Panc1 (cell line): ENCODE results near the gene PCDHB9. TPM values are rescaled to one million over a fixed set of nuclear protein-coding genes. Genes with fewer than 3 reads are reported as not detected.
"Not testable (repeated sequence)": the region's sequence is repeated elsewhere in the genome, so short reads cannot be mapped to it uniquely, and the experiment has no call there.

Experiments
- ATAC-seq: fragments of 200-7000 bp; cut with Tn5 transposase; 2 replicates; pipeline ENCODE4 v1.9.1; 2020; ENCODE audit warnings: mild to moderate bottlenecking, moderate library complexity
- BruUV-seq: library from RNA; stranded (reverse); fragments of 400-500 nt; replicated peaks from 2 replicates; lab custom pipeline; 2021; lab: Mats Ljungman, UMichigan
- CTCF ChIA-PET: fragments of 300-600 bp; sonication (Branson Sonifier 250); formaldehyde crosslinking; loops from one replicate; lab custom pipeline; 2022; ENCODE audit warnings: antibody characterized with exemption; lab: Charles Lee
- POLR2A ChIA-PET: fragments of 300-600 bp; sonication (Branson Sonifier 250); formaldehyde crosslinking; loops from one replicate; lab custom pipeline; 2022; ENCODE audit warnings: antibody characterized with exemption; lab: Charles Lee
- DNase-seq: peaks from one replicate; pipeline ENCODE4 v3.0.0-alpha.2; 2010; ENCODE audit warnings: low read depth, low spot score
- H3K27ac ChIP-seq: 2 replicates; pipeline ENCODE4 v1.5.1; 2011; ENCODE audit warnings: mild to moderate bottlenecking, low read length, inconsistent platforms
- H3K27me3 ChIP-seq: fragments of 200-500 bp; sonication (Bioruptor generic); 2 replicates; pipeline ENCODE4 v1.6.0; 2014; ENCODE audit warnings: low read length, inconsistent platforms; ENCODE audit not compliant: control insufficient read depth, insufficient read depth
- H3K36me3 ChIP-seq: fragments of 200-500 bp; sonication (Bioruptor generic); 2 replicates; pipeline ENCODE4 v1.5.1; 2014; ENCODE audit warnings: inconsistent platforms, mild to moderate bottlenecking, low read length, moderate library complexity; ENCODE audit not compliant: control insufficient read depth, insufficient read depth
- H3K4me1 ChIP-seq: 2 replicates; pipeline ENCODE4 v1.5.1; 2011; ENCODE audit warnings: inconsistent platforms, mild to moderate bottlenecking, low read length, moderate library complexity; ENCODE audit not compliant: control insufficient read depth, insufficient read depth
- H3K4me3 ChIP-seq, 2 experiments: 2 replicates each; pipeline ENCODE4 v1.5.1; 2011 to 2012; ENCODE audit warnings: low read depth in 2 of 2, low read length in 2 of 2, mild to moderate bottlenecking in 2 of 2, inconsistent platforms in 1 of 2, moderate library complexity in 1 of 2
- H3K9me3 ChIP-seq: fragments of 200-500 bp; sonication (Bioruptor generic); 2 replicates; pipeline ENCODE4 v1.5.1; 2014; ENCODE audit warnings: low read depth, mild to moderate bottlenecking, inconsistent platforms, low read length, moderate library complexity; ENCODE audit not compliant: control insufficient read depth, insufficient read depth
- CTCF ChIP-seq: fragments of 450-650 bp; IDR thresholded peaks from 2 replicates; pipeline ENCODE4 v1.5.1; 2017; ENCODE audit warnings: mild to moderate bottlenecking
- SIN3A ChIP-seq: IDR thresholded peaks from 2 replicates; pipeline ENCODE4 v1.6.1; 2012; ENCODE audit warnings: low read depth, mild to moderate bottlenecking, low read length, moderate library complexity, borderline replicate concordance; ENCODE audit not compliant: insufficient read depth
- in situ Hi-C: cut with HindIII; loops from 2 replicates; pipeline ENCODE4 v1.10.0; 2016; ENCODE audit warnings: low sequenced_read_pairs, low pct_unique_long_range_greater_than_20kb
- intact Hi-C: fragments of 100-400 bp; cut with micrococcal nuclease; formaldehyde crosslinking; loops from one replicate; pipeline ENCODE4 v1.10.0; 2022; ENCODE audit not compliant: unreplicated experiment
- total RNA-seq: library from RNA; stranded (reverse); gene quantifications from one replicate; pipeline ENCODE4 v1.2.1, GENCODE V29; 2021; ENCODE audit not compliant: unreplicated experiment

Gene PCDHB9
- total RNA-seq, 1 experiment from 2014 or later = 1.8 TPM

- in situ Hi-C loops = not testable (repeated sequence)
These were observed 49.0 kb downstream of the PCDHB9 start for GRCh38 chr5:141235922-141236321.

GRCh38 chr5:141236516-141237313, 49.8 kb downstream of the PCDHB9 start:
- Histone ChIP-seq H3K27me3 (no peaks in the 10 kb centered on the region), H3K36me3 (no peaks in the 10 kb centered on the region), H3K4me3 (no peak overlapping the region), H3K9me3 (peaks cover 66% of the 10 kb centered on the region), H3K27ac (no peak overlapping the region), H3K4me1 (no peaks in the 10 kb centered on the region)
- CTCF ChIA-PET = no interaction called here
- TF ChIP-seq CTCF (no peak), SIN3A (no peak)
- no TSS peak for BruUV-seq
- no peak for ATAC-seq
- intact Hi-C loops = no loop called here
- no peak for DNase-seq
- POLR2A ChIA-PET = interaction anchor here (0.6 kb wide), 1 partner anchor 480 kb away, joined by 7 read pairs; no protein-coding TSS in a partner anchor
- in situ Hi-C loops = no loop called here

More at GRCh38 chr5:141235922-141236321, 49.0 kb downstream of the PCDHB9 start:
- H3K27ac ChIP-seq, DNase-seq, intact Hi-C loops, BruUV-seq, CTCF ChIA-PET, H3K4me3 ChIP-seq, ATAC-seq, H3K4me1 ChIP-seq, H3K36me3 ChIP-seq, POLR2A ChIA-PET, H3K27me3 ChIP-seq: not testable (repeated sequence)
- H3K9me3 ChIP-seq = peaks cover 70% of the 10 kb centered on the region

Other genes starting within 250 kb of the PCDHB9 start
- 8.8 TPM for gene PCDHAC2, start 220.7 kb upstream of the PCDHB9 start, total RNA-seq
- gene PCDHB1, start 135.8 kb upstream of the PCDHB9 start, total RNA-seq = 0.05 TPM
- gene PCDHB2, start 92.5 kb upstream of the PCDHB9 start, total RNA-seq = 12.8 TPM
- gene PCDHB3, start 86.7 kb upstream of the PCDHB9 start, total RNA-seq = 0.92 TPM
- gene PCDHB4, start 65.3 kb upstream of the PCDHB9 start, total RNA-seq = 0.26 TPM
- gene PCDHB5, start 52.0 kb upstream of the PCDHB9 start, total RNA-seq = 0.08 TPM
- 1.9 TPM for gene PCDHB6, start 37.1 kb upstream of the PCDHB9 start, total RNA-seq
- 1.3 TPM for gene PCDHB7, start 14.5 kb upstream of the PCDHB9 start, total RNA-seq
- gene PCDHB8, start 9.4 kb upstream of the PCDHB9 start, total RNA-seq = 7.6 TPM
- gene PCDHB16, start 4.8 kb upstream of the PCDHB9 start, total RNA-seq = 1.8 TPM
- gene PCDHB10, start 5.2 kb downstream of the PCDHB9 start, total RNA-seq = 0.72 TPM
- 1.6 TPM for gene PCDHB11, start 12.5 kb downstream of the PCDHB9 start, total RNA-seq
- 0.44 TPM for gene PCDHB12, start 21.6 kb downstream of the PCDHB9 start, total RNA-seq
- gene PCDHB13, start 26.8 kb downstream of the PCDHB9 start, total RNA-seq = 1.0 TPM
- gene PCDHB14, start 36.2 kb downstream of the PCDHB9 start, total RNA-seq = 0.80 TPM
- 0.15 TPM for gene PCDHB15, start 58.2 kb downstream of the PCDHB9 start, total RNA-seq
- gene SLC25A2, start 116.9 kb downstream of the PCDHB9 start, total RNA-seq = 0.28 TPM
- 71.0 TPM for gene TAF7, start 133.6 kb downstream of the PCDHB9 start, total RNA-seq
- gene PCDHGA1, start 143.4 kb downstream of the PCDHB9 start, total RNA-seq = 0.92 TPM
- 0.05 TPM for gene PCDHGA2, start 151.6 kb downstream of the PCDHB9 start, total RNA-seq
- not detected for gene PCDHGA3, start 156.7 kb downstream of the PCDHB9 start, total RNA-seq
- 2.0 TPM for gene PCDHGB1, start 162.9 kb downstream of the PCDHB9 start, total RNA-seq
- gene PCDHGA4, start 167.9 kb downstream of the PCDHB9 start, total RNA-seq = 0.69 TPM
- 5.3 TPM for gene PCDHGB2, start 172.8 kb downstream of the PCDHB9 start, total RNA-seq
- gene PCDHGA5, start 177.0 kb downstream of the PCDHB9 start, total RNA-seq = 0.67 TPM
- gene PCDHGB3, start 183.1 kb downstream of the PCDHB9 start, total RNA-seq = 0.49 TPM
- 0.59 TPM for gene PCDHGA6, start 186.7 kb downstream of the PCDHB9 start, total RNA-seq
- 0.18 TPM for gene PCDHGA7, start 195.6 kb downstream of the PCDHB9 start, total RNA-seq
- 0.21 TPM for gene PCDHGB4, start 200.5 kb downstream of the PCDHB9 start, total RNA-seq
- 0.18 TPM for gene PCDHGA8, start 205.5 kb downstream of the PCDHB9 start, total RNA-seq
- 0.87 TPM for gene PCDHGB5, start 210.8 kb downstream of the PCDHB9 start, total RNA-seq
- 0.15 TPM for gene PCDHGA9, start 215.6 kb downstream of the PCDHB9 start, total RNA-seq
- gene PCDHGB6, start 220.9 kb downstream of the PCDHB9 start, total RNA-seq = 0.23 TPM
- gene PCDHGA10, start 225.8 kb downstream of the PCDHB9 start, total RNA-seq = 0.69 TPM
- 6.7 TPM for gene PCDHGB7, start 230.5 kb downstream of the PCDHB9 start, total RNA-seq
- gene PCDHGA11, start 233.9 kb downstream of the PCDHB9 start, total RNA-seq = 0.39 TPM
- gene PCDHGA12, start 243.3 kb downstream of the PCDHB9 start, total RNA-seq = 0.21 TPM